Fibroblast of skin of right biceps (primary cell): ENCODE data around the gene DTYMK.
"Not testable (repeated sequence)": the region's sequence is repeated elsewhere in the genome, so short reads cannot be mapped to it uniquely, and the experiment has no call there.

Experiments
- DNase-seq: peaks from one replicate; pipeline ENCODE4 v3.0.0-alpha.2; 2013

Gene DTYMK

DNA sequence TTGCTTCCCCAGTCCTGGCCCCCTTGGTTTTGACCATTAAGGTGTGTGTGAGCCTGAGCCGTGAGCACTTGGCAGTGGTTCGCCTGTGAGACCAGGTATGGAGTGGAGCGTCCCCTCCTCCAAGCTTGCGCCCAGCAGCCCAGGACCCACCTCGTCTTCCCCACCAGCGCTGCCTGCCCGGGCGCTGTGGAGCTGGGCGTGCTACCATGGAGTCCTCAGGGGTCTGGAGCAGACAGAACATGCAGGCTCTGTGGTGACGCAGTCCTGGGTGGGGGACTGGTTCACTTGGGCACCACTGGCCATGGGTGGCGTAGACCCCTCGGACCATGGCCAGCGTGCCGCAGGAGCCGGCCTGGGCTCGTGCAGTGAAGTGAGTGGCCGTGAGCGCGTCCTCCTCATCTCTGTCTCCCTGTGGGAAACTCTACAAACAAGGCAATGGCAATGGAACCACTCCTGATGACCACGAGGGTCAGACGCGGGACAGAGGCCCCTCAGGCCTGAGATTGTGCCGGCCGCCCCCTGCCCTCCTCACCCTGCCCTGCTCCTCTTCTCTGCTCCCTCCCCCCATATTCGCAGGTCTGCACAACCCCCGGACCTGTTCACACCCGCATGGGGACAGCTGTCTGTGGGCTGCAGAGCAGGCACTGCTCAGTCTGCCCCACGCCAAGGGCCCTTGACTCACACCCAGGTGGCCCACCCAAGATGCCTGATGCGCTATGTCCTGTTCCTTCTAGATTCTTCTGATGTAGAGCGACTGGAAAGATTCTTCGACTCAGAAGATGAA is 15.0 kb downstream of the DTYMK start:
- no peak for DNase-seq

DNA sequence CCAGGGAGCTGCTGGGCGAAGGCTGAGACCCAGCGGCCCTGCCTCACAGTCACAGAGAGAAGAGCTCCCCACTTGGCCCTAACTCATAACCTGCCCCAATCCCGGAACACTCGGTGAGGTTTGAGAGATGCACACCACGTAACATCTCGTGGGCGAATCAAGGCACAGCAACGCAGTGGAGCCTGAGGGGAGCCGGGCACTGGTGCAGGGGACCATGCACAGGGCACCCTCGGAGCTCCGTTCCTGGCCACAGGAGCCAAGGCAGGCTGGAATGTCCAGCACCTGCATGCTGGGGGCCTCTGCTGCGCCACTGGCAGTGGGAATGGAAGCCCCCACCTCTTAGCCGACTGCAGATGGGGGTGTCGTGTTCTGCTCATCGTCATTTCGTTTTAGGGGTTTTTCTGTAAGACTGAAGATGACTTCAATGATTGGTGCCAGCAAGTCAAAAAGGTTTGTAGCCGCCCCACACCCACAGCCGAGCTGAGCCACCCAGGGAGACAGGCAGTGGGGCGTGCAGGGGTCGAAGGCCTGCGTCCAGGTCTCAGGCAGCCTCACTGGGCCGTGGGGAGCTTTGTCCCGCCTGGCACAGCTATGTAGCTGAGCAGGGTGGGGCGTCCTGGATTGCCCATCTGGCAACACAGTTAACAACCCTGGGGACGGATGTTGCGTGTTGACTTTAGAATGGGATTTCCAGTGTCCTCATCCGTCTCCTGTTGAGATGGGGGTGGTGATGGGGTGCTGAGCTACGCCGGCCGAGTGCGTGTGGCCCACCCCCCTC is 16.1 kb downstream of the DTYMK start:
- no peak for DNase-seq

DNA sequence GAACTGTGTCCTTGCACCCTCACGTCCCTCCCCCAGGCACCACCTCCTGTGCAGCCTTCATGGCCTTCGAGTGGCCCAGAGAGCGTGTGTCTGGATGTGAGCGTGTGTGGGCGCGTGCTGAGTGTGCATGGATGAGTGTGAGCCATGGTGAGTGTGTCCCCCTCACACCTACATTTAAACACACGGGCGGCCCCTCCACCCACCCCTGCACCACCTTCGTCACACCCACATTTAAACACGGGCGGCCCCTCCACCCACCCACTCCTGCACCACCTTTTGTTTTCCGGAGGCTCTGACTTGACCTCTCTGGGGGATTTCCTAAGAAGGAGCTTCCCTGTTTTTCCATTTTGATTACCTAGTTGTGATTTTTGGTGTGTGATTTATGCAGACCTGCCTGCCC is 17.8 kb downstream of the DTYMK start:
- no peak for DNase-seq

DNA sequence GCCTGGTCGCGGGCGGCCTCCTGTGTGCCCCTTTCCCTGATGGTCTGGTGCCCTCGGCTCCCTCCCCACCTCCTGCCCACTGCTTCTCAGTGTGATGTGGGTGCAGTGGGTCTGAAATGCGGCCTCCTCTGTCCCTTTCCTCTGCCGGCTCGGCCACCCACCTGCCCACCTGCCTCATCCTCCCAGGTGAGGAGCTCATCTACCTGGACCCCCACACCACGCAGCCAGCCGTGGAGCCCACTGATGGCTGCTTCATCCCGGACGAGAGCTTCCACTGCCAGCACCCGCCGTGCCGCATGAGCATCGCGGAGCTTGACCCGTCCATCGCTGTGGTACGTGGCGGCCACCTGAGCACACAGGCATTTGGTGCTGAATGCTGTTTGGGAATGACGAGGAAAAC is 18.3 kb downstream of the DTYMK start:
- no peak for DNase-seq

DNA sequence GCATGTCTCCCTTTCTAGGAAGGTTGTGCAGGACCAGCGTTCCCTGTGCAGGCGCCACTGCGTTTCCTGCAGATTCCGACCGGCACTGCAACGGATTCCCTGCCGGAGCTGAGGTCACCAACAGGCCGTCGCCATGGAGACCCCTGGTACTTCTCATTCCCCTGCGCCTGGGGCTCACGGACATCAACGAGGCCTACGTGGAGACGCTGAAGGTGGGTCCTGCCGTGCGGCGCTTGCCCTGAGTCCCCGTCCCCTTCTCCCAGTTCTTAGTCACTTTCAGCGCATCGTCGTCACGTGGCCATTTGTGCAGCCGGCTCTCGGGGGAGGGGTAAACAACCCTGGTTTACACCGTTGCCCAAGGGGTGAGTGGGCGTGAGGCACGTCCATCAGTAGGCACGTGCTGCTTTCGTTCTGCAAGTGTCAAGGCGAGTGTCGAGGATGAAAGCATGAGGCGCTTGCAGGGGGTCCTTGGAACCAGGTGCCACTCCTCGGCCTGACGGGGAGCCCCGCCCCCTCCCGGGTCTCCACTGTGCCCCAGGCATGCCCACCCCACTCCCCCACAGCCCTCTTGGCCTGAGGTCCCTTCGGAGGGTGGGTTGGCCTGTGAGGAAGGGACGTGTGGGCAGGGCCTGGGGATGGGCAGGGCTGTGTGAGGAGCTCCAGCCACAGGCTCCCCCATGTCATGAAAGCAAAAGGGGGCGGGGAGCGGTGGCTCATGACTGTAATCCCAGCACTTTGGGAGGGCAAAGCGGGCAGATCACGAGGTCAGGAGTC is 19.8 kb downstream of the DTYMK start:
- peak; percentile 18 for DNase-seq

DNA sequence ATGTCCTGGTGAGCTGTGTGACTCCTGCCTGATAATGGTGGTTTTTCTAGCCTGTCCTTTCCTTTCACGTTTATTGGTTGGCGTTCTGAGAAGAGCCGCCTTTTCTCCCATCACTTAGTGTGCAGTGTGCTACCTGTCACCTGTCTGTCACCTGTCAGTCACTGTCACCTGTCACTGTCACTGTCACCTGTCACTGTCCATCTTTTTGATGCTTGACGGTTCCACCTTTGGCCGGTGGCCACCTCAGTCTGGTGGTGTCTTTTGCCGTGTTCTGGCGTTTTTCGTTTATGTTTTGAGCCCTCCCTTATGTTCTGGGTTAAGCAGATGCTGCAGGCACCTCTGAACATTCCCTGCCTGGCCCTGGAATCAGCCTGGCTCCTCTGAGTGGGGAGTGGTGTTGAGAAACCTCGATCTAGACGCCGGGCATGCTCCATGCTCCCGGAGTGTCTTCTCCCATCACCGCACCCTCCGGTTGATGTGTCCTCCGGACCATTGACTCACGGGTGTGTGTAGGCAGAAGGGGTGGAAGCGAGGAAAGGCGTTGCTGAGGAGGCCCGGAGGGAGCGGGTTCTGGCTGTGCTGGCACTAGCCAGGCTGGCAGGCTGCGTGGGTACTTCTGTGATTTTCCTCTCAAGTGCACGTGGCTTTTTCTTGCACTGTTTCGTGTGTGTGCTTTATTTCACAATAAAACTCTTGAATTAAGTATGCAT is 20.7 kb downstream of the DTYMK start:
- DNase-seq, result no peak

DNA sequence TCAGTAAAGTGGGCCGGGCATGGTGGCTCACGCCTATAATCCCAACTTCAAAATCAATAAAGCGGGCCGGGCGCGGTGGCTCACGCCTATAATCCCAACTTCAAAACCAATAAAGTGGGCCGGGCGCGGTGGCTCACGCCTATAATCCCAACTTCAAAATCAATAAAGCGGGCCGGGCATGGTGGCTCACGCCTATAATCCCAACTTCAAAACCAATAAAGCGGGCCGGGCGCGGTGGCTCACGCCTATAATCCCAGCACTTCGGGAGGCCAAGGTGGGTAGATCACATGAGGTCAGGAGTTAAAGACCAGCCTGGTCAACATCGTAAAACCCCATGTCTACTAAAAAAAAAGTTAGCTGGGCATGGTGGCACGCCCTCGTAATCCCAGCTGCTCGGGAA is 23.9 kb downstream of the DTYMK start:
- not testable (repeated sequence) for DNase-seq

DNA sequence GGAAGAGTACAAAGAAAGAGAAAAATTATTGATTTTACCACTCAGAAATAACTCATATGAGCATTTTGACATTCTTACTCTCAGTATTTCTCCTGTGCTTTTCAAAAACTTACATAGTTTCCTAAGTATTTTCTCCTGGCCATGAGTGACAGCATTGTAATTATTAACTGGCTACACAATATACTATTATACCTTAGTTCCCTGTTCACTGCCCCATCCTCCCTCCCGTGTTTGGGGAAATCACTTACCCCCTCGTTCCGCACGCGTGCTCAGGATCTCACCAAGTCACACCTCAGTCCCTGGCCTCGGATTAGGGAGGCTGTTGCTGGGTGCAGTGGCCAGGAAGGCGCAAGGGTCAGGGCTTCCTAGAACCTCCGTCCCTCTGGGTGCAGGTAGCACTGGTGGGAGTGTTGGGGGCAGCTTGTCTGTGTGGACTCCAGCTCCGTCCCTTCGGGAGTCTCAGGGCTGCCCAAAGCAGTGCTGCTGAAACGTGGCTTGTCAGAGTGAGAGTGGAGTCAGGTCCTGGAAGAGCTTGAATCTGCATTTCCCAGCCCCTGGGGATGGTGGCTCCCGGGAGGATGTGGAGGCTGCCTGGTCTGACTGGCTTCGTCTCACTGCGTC is 25.9 kb downstream of the DTYMK start:
- DNase-seq, result no peak

DNA sequence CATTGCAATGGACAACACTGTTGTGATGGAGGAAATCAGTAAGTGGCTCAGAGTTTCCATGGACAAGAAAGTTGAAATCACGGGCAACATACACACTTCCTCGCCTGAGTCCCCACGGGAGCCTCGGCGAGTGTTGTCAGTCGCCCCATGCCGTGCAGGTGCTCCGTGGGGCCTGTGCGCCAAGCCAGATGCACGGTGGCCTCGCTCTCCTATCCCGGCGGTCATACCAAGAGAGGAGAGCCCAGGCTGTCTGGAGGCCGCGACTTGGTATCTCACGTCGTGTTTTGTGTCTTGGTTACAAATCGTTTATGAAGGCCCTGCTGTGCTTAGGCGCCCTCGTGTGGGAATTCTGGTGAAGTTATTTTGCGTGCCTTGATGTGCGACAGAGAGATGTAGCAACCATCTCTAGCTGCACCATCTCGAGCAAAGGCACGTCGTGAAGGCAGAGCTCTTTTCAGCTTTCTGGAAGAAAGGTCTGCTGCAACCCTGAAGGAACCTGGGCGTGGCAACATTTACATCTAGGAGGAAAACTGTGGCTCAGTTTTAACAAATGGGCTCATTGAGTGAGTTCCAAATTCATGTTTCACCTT is 27.4 kb downstream of the DTYMK start:
- DNase-seq, result peak; percentile 68

DNA sequence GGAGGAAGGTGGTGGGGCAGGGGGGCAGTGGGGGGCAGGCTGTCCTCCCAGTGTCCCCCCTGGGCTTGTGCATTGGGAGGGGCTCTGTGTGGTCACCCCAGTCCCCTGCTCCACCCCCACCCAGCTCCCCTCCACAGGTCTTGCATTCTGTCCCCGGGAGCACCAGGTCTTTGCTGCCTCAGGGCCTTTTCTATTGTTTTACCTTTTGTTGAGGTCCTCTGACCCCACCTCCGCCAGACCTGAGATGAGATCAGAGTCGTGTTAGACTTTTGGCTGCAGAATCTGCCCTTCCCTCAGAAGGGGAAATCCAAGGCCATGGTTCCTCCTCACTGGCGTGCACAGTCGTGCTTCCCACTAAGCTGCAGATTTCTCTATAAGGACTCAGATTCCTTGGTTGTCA is 28.3 kb downstream of the DTYMK start:
- no peak for DNase-seq

DNA sequence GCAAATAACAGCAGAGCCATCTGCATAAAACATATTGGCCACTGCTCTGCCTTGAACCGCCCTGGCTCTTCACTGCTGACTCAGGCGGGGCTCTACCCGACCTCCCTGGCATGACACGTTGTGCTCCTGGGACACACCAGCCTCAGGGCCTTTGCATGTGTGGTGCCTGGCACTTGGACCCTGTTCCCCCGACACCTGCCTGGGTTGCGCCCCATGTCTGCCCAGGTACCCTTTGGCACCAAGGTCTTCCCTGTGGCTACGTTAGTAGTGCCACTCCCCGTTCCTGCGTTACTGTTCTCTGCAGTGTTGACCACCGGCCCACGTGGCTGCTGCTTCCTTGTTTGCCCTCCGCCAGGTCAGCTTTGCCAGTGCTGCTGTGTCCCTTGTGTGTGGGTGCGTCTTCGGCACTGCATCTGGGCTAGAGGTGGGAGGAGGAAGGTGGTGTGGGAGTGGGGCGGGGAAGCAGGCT is 28.8 kb downstream of the DTYMK start:
- no peak for DNase-seq

DNA sequence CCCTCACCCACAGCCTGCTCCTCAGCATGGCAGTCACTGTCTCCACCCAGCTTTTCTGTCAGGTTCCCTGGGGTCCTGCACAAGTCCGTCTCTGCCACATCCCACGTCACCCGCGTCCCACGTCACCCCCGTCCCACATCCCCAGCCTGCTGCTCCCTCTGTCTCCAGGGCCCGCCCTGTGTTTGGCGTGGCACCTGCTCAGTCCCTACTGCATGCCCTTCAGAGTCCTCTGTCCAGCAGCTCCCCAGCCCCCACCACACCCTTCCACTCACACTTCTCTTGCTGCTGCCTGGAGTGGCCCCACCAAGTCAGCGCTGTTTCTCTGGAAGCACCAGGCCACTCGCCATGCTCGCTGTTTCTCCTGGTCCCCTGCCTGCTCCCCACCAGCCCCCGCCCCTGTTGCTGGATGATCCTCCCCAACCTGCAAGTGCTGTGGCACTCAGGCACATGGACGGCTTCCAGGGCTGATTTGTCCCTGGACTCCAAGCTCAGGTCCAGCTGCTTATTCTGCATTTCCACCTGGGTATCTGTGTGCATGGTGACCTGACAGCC is 30.3 kb downstream of the DTYMK start:
- DNase-seq, result no peak

DNA sequence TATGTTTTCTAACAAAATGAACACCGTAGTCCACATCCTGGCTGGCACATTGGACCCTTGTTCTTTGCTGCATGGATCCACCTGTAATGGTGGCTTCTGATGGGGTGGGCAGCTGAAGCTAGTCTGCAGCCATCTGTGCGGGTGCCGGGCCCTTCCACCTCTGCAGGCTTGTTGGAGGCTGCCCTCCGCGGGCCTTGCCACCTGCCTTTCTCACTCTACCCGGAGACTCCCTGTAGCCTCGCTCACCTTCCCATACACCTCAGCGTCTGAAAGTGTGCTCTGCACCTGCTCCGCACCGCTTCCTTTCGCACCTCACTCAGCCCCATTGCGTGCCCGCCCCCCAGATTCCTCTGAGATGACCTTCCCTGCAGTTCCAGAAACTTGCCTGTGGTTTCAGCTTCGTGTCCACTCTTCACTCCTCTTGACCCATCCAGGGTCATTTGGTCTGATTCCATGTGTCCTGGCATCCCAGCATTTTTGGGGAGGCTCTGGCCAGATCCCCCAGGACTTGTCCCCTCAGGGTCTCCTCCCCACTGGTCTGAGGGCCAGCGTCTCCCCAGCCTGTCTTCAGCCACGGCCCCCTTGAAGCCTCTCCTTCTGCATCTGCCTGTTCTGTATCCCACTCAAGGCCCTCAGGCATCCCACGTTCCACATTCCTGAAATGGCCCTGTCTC is 31.0 kb downstream of the DTYMK start:
- no peak for DNase-seq

DNA sequence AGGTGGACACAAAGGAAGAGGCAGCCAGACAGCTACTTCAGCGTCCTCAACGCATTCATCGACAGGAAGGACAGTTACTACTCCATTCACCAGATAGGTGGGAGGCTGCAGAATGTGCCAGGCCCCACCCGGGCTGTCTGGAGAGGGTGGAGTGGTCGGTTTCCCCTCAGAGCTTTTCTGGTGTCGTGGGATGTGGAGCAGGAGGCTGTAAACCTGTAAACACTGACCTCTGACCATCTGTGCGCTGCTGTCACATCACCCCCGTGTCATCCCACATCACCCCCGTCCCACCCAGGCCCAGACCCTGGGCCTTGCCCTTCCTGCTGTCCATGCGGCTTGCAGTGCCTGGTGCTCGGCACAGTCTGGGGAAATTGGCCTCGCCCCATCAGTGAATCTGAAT is 32.1 kb downstream of the DTYMK start:
- no peak for DNase-seq

DNA sequence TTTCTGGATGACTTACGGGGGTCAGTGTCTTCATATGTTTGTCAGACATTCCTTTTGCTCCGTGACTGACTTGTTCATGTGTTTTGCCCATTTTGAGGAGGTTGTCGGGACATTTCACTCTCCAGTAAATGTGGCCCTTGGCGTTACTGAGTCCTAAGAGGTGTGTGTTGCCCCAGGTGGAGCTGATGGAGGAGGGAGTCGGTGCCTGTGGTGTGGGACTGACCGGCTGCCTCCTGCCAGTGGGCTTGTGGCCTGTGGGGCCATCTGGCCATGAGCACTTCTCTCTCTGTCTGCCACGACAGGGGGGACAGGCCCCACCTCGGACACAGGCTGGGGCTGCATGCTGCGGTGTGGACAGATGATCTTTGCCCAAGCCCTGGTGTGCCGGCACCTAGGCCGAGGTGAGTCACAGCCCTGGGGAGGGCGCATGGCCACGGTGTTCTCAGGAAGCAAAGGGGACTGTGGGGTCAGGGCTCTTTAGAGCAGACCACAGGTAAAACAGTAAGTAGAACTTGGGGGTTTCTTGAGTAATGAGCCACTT is 33.3 kb downstream of the DTYMK start:
- no peak for DNase-seq

DNA sequence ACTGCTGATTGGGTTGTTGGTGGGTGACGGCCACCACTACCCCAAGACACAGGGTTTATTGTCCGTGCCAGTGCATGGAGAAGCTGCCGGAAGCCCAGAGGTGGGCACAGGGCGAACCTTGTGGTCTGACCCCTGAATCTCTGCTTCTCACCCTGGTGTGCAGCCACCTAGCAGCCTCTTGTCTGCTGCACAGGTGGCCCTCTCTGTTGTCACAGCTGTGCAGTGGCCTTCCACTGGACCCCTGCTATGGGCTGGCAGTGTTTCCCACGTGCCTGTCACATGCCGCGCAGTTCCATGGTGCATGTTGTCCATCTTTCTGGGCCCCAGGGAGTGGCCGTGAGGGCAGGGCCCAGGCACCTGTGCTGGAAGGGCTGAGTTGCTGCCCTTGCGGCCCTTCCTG is 33.9 kb downstream of the DTYMK start:
- no peak for DNase-seq

DNA sequence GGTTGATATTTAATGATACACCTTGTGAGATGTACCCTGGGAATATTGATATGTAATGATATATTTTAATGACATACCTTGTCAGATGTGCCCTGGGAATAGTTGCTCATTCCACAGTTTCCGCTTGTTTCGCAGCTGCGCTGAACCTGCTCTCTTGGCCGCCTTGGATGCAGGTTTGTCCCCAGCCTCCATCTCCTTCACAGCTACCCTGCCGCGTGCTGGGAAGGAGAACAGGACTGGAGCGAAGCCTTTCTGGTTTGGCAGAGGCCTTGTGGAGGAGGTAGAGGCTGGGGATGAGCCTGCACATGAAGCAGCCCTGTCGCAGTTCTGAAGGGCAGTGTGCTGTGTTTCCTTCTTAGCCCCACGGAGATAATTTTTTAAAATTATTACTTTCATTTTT is 34.5 kb downstream of the DTYMK start:
- no peak for DNase-seq

DNA sequence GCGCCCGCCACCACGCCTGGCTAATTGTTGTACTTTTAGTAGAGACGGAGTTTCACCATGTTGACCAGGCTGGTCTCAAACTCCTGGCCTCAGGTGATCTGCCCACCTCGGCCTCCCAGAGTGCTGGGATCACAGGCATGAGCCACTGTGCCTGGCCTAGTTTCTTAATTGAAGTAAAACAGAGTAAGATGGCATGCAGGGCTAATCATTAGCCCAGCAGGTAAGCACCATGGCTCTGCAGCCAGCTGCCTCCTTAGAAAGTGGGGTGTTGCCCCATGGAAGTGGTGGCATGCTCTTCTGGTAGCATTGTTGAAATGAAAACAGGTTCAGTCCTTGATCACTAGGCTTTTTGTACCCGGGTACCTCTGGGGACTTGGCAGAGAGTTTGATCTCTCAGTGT is 36.7 kb downstream of the DTYMK start:
- no peak for DNase-seq

DNA sequence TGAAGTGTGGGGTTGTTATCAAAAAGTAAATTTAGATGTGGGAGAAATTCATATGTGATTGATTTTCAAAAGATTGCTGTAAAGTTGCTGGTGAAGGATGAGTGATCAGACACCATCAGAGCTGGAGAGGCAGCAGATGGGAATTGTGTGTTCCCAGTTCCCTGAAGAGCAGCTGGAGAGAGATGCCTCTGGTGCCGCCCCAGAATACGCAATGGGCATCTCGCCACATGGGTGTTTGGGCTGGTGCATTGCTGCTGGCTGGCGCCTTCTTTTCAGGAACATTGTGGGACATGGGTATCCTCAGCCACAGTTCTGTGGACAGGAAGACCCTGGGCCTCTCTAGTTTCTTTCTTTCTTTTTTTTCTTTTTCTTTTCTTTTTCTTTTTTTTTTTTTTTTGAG is 37.2 kb downstream of the DTYMK start:
- no peak for DNase-seq

DNA sequence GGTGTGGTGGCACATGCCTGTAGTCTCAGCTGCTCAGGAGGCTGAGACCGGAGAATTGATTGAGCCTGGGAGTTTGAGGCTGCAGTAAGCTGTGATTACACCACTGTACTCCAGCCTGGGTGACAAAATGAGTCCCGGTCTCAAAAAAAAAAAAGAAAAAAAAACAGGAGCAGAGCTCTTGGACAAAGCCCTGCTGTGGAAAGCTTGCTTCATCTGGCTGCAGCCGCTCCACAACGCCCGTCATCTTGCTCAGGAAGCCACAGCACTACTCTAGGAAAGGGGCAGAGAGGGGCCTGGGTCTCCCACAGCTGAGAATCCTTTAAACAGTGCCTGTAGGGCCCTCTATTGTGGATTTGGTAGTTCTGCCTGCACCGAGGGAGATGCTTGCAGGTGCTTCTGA is 38.2 kb downstream of the DTYMK start:
- DNase-seq, result no peak
